ENCODE measurements around the gene PRPSAP1. TPM values are rescaled to one million over a fixed set of nuclear protein-coding genes. Genes with fewer than 3 reads are reported as not detected.
A peak's percentile ranks its signal among the peaks of the same experiment; 100 is the strongest.

PRPSAP1 gene
- polyA plus RNA-seq, 3 donors, result 45.8 to 58.2 (median 51.2) TPM

DNA sequence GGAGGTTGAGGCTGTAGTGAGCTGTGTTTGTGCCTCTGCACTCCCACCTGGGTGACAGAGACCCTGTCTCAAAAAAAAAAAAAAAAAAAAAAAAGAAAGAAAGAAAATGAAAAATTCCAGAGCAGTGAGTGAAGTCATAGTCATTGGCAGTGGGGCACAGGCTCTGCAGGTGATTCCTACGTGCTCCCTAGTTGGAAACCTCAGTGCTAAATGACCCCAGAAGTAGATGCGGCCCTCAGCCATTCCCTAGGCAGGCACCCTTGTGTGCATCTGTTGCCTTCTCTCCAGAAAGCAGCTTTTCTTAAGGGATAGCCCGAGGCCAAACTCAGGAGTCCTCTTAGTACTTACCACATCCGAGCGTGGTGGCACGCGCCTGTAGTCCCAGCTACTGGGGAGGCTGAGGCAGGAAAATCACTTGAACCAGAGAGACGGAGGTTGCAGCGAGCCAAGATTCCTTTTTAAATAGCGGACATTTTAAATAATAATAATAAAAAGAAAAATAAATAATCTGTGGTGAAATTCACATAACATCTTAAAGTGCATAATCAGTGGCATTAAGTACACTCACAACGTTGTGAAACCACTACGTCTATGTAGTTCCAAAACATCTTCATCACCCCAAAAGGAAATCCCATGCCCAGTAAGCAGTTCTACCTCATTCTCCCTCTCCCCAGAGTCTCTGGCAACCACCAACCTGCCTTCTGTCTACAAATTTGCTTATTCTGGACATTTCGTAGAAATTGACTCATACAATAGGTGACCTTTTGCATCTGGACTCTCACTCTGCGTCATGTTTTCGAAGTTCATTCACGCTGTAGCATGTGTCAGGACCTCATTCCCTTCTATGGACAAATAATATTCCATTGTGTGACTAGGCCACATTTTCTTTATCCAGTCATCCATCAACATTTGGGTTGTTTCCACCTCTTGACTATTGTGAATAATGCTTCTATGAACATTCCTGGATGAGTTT lies 18.2 kb upstream of the PRPSAP1 start:
- no peak overlapping the region for H2AFZ ChIP-seq (ENCODE audit: insufficient read depth, low read depth, low read length, poor library complexity, severe bottlenecking)
- Mint-ChIP-seq H3K9me3 (no peaks in the 10 kb centered on the region), H3K36me3 (peaks cover 0 to 3% of the 10 kb centered on the region in 2 donors), H3K27me3 (ENCODE audit: low read depth in 3 of 3) (peaks cover 2 to 11% (median 8%) of the 10 kb centered on the region in 3 donors), H3K27ac (peak overlapping the region in 1 of 7 donors; percentile 13), H3K4me1 (peaks cover 11% of the 10 kb centered on the region), H3K4me3 (no peak overlapping the region)
- 82% methylated on average over 7 of the region's 16 CpGs for WGBS (ENCODE audit: insufficient coverage)
- H3K79me2 ChIP-seq (ENCODE audit: insufficient read depth, low read length), result no peaks in the 10 kb centered on the region
- intact Hi-C loops (cut with micrococcal nuclease), result no loop called here
- H3K4me3 ChIP-seq (replicated peaks in 1 of 3; ENCODE audit: low read depth in 2 of 3, low read length in 3 of 3), result no peak overlapping the region
- H3K4me1 ChIP-seq (ENCODE audit: control insufficient read depth in 1 of 2, insufficient read depth in 2 of 2, low read length in 2 of 2), result peaks cover 5 to 9% of the 10 kb centered on the region in 2 donors
- H3K27me3 ChIP-seq (ENCODE audit: control insufficient read depth in 2 of 2, insufficient read depth in 2 of 2, low read length in 2 of 2), result no peaks in the 10 kb centered on the region
- H4K20me1 ChIP-seq (ENCODE audit: insufficient read depth, low read length), result no peaks in the 10 kb centered on the region
- no peaks in the 10 kb centered on the region for H3K9me3 ChIP-seq (replicated peaks in 1 of 2; ENCODE audit: control insufficient read depth in 1 of 2, insufficient read depth in 1 of 2, low read length in 2 of 2)
- H3K4me2 ChIP-seq (replicated peaks; ENCODE audit: extremely low read depth, low read length, poor library complexity, severe bottlenecking), result no peak overlapping the region
- no peaks in the 10 kb centered on the region for H3K36me3 ChIP-seq (replicated peaks in 1 of 2; ENCODE audit: control insufficient read depth in 1 of 2, insufficient read depth in 2 of 2, low read length in 2 of 2)
- TF ChIP-seq, protein P1, sequence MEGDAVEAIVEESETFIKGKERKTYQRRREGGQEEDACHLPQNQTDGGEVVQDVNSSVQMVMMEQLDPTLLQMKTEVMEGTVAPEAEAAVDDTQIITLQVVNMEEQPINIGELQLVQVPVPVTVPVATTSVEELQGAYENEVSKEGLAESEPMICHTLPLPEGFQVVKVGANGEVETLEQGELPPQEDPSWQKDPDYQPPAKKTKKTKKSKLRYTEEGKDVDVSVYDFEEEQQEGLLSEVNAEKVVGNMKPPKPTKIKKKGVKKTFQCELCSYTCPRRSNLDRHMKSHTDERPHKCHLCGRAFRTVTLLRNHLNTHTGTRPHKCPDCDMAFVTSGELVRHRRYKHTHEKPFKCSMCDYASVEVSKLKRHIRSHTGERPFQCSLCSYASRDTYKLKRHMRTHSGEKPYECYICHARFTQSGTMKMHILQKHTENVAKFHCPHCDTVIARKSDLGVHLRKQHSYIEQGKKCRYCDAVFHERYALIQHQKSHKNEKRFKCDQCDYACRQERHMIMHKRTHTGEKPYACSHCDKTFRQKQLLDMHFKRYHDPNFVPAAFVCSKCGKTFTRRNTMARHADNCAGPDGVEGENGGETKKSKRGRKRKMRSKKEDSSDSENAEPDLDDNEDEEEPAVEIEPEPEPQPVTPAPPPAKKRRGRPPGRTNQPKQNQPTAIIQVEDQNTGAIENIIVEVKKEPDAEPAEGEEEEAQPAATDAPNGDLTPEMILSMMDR (IDR thresholded peaks at IDR 0.05), result no peak
- no peak overlapping the region for H3K9ac ChIP-seq (ENCODE audit: insufficient read depth, low read length, poor library complexity, severe bottlenecking)
- no peak overlapping the region for H3K27ac ChIP-seq (ENCODE audit: low read depth in 1 of 2, low read length in 2 of 2)
- DNase-seq, result no peak

DNA sequence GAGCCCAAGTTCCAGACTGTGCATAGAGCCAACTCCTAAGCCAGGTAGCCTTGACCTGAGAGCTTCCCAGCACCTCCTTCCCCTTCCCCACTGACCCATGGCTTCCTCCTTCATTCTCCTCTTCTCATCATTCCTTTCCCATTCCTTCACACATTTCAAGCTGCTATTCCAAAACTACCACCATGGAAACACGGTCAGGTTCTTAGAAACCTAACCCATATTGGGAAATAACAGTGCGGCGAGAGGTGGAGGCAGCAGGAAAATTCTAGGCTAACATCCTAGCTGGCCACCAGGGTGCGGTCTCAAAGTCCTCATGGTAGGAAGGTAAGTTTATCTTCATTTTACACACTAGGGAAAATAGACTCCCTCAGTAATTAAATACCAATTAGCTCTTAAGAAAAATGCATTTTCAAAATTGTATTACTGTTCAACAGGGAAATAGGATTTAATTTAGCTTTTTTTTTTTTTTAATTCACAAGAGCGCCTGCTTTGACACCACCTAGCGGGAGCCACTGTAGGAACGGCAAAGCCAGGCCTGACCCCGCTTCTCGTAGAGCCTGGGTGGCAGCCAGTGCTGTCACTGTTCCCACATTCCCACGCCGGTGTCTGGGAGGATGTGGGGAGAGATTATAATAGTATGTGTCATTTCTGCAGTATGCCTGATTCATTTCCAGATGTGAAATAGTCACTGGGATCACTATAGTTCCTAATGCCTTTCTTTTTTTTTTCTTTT lies 16.7 kb upstream of the PRPSAP1 start:
- Histone ChIP-seq H4K20me1 (ENCODE audit: insufficient read depth, low read length) (no peaks in the 10 kb centered on the region), H3K9me3 (replicated peaks in 1 of 2; ENCODE audit: control insufficient read depth in 1 of 2, insufficient read depth in 1 of 2, low read length in 2 of 2) (no peaks in the 10 kb centered on the region), H3K79me2 (ENCODE audit: insufficient read depth, low read length) (no peaks in the 10 kb centered on the region), H3K27ac (ENCODE audit: low read depth in 1 of 2, low read length in 2 of 2) (no peak overlapping the region), H3K4me2 (replicated peaks; ENCODE audit: extremely low read depth, low read length, poor library complexity, severe bottlenecking) (no peak overlapping the region), H3K36me3 (replicated peaks in 1 of 2; ENCODE audit: control insufficient read depth in 1 of 2, insufficient read depth in 2 of 2, low read length in 2 of 2) (no peaks in the 10 kb centered on the region), H3K4me1 (ENCODE audit: control insufficient read depth in 1 of 2, insufficient read depth in 2 of 2, low read length in 2 of 2) (no peaks in the 10 kb centered on the region), H3K4me3 (replicated peaks in 1 of 3; ENCODE audit: low read depth in 2 of 3, low read length in 3 of 3) (no peak overlapping the region), H2AFZ (ENCODE audit: insufficient read depth, low read depth, low read length, poor library complexity, severe bottlenecking) (no peak overlapping the region), H3K27me3 (ENCODE audit: control insufficient read depth in 2 of 2, insufficient read depth in 2 of 2, low read length in 2 of 2) (no peaks in the 10 kb centered on the region), H3K9ac (ENCODE audit: insufficient read depth, low read length, poor library complexity, severe bottlenecking) (no peak overlapping the region)
- no peak for DNase-seq
- Mint-ChIP-seq H3K4me1 (peaks cover 3% of the 10 kb centered on the region), H3K27me3 (ENCODE audit: low read depth in 3 of 3) (peaks cover 3 to 13% (median 4%) of the 10 kb centered on the region in 3 donors), H3K4me3 (no peak overlapping the region), H3K9me3 (no peaks in the 10 kb centered on the region), H3K36me3 (peaks cover 0 to 3% of the 10 kb centered on the region in 2 donors), H3K27ac (no peak overlapping the region)
- 40% methylated on average over 1 of the region's 11 CpGs for WGBS (ENCODE audit: insufficient coverage)
- TF ChIP-seq, protein P1 (IDR thresholded peaks at IDR 0.05), result no peak
- intact Hi-C loops (cut with micrococcal nuclease), result no loop called here
